Parathyroid adenoma (tissue), 2 donors: Measurements from ENCODE around the gene FCGBP.
"Not testable (repeated sequence)": the region's sequence is repeated elsewhere in the genome, so short reads cannot be mapped to it uniquely, and the experiment has no call there.

Experiments
- H2AFZ ChIP-seq: fragments of 300-600 bp; sonication (generic); one replicate; pipeline ENCODE4 v1.7.0; 2017; ENCODE audit warnings: antibody characterized with exemption, mild to moderate bottlenecking
- H3K27ac ChIP-seq: fragments of 300-600 bp; sonication (generic); one replicate; pipeline ENCODE4 v1.7.0; 2017
- H3K27me3 ChIP-seq: fragments of 300-600 bp; sonication (generic); one replicate; pipeline ENCODE4 v1.7.0; 2017; ENCODE audit warnings: low read length; ENCODE audit not compliant: control insufficient read depth, insufficient read depth
- H3K36me3 ChIP-seq: fragments of 300-600 bp; sonication (generic); one replicate; pipeline ENCODE4 v1.7.0; 2017; ENCODE audit warnings: low read length; ENCODE audit not compliant: control insufficient read depth, insufficient read depth
- H3K4me1 ChIP-seq: fragments of 300-600 bp; sonication (generic); one replicate; pipeline ENCODE4 v1.7.0; 2017; ENCODE audit warnings: control low read depth
- H3K4me2 ChIP-seq: fragments of 300-600 bp; sonication (generic); one replicate; pipeline ENCODE4 v1.7.0; 2017; ENCODE audit warnings: low read length
- H3K4me3 ChIP-seq: fragments of 300-600 bp; sonication (generic); one replicate; pipeline ENCODE4 v1.7.0; 2017; ENCODE audit warnings: low read depth, low read length
- H3K79me2 ChIP-seq: fragments of 300-600 bp; sonication (generic); one replicate; pipeline ENCODE4 v1.7.0; 2017; ENCODE audit warnings: control low read depth
- H3K9ac ChIP-seq: fragments of 300-600 bp; sonication (generic); one replicate; pipeline ENCODE4 v1.7.0; 2017; ENCODE audit warnings: mild to moderate bottlenecking
- H3K9me3 ChIP-seq: fragments of 300-600 bp; sonication (generic); one replicate; pipeline ENCODE4 v1.7.0; 2017; ENCODE audit warnings: low read length; ENCODE audit not compliant: control insufficient read depth
- TF ChIP-seq, protein P1 (sequence below): fragments of 300-600 bp; sonication (generic); IDR thresholded peaks from one replicate; pipeline ENCODE4 v1.7.0; 2017; ENCODE audit warnings: antibody characterized with exemption, mild to moderate bottlenecking
- donor health status: primary hyperparathyroidism.

Gene FCGBP

DNA sequence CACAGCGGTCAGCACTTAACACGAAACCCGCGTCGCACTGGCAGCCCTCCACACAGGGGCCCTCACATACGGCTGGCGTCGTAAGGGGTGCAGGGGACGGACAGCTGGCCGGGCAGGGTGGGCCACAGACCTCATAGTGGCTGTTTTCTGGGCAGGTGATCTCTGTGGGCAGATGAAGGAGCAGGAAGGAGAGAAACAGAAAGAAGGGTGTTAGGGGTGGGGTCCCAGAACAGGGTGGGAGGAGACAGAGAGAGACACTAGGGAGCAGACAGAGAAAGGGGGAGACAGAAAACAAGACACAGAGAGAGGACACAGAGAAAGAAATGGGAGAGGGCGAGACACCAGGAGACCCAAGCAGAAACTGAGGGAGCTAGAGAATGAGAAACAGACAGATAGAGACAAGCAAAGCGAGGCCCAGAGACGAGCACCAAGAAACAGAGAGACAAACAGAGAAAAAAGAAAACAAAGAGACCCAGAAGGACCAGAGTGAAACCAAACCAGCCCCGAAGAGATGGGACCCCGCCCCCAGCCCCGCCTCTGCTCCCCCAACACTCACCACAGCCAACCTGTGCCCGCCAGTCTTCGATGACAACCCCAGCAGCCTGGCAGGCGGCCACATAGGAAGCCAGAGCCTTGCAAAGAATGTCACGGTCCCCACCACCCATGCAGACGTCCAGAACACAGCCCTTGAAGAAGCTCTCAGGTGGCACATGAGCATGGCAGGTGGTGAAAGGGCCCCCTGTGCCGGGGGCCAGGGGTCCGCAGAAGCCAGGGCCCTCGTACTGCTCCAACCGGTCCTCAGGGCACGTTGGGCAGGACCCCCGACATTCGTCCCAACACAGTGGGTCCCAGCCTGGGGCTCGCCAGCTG, 40.8 kb downstream of the FCGBP start:
- not testable (repeated sequence) for H3K4me3 ChIP-seq, H3K4me1 ChIP-seq, H3K79me2 ChIP-seq, H3K36me3 ChIP-seq, H2AFZ ChIP-seq, H3K9ac ChIP-seq, H3K27ac ChIP-seq, H3K9me3 ChIP-seq, H3K27me3 ChIP-seq, H3K4me2 ChIP-seq

DNA sequence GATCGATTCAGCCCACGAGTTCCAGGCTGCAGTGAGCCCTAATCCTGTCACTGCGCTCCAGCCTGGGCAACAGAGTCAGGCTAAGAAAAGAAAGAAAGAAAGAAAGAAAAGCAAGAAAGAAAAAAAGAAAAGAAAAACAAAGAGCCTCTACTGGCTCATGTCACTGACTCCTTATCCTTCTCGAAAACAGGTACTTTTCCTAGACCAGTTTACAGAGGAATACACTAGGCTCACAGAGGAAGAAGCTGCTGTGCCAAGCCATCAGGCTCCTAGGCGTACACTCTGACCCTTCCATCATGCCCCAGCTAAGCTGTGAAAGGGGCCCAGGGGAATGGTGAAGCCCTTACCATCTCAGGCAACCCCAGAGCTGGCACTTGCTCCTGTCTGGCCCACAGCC, 41.9 kb downstream of the FCGBP start:
- not testable (repeated sequence) for H3K9me3 ChIP-seq, H3K27me3 ChIP-seq, H2AFZ ChIP-seq, H3K4me2 ChIP-seq, H3K4me3 ChIP-seq, H3K36me3 ChIP-seq, H3K27ac ChIP-seq, H3K79me2 ChIP-seq, H3K4me1 ChIP-seq, H3K9ac ChIP-seq

DNA sequence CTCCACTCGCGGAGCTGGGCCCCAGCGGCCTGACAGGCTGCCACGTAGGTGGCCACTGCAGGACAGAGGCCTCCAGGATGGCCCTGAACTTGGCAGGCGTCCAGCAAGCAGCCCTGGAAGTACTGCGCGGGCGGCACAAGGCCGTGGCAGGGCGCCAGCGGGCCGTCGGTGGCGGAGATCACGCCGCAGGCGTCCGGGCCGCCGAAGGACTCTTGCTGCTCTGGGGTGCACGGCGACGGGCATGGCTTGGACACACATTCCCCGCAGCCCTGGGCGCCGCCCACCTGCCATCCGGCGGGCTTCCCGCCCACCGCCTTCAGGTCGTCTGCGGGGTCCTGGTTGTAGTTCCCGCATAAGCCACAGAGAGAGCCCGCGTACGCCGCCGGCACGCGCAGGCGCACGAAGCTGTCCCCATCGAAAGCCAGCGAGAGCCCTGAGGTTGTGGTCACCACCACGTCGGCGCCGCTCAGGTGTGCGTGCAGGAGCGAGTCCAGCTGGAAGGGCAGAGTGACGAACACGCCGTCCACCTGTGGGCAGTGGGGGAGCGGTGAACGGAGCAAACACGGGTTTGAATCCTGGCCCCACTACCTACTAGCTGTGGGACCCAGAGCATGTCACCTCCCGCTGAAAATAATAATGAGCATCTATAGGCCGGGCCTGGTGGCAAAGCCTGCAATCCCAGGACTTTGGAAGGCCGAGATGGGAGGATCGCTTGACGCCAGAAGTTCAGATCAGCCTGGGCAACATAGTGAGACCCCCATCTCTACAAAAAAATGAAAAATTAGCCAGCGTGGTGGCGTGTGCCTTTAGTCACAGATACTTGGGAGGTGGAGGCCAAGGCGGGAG, 42.6 kb downstream of the FCGBP start:
- not testable (repeated sequence) for H3K36me3 ChIP-seq, H3K27me3 ChIP-seq, H3K9me3 ChIP-seq, H3K9ac ChIP-seq, H3K79me2 ChIP-seq, H3K4me1 ChIP-seq, H3K4me3 ChIP-seq, H3K27ac ChIP-seq
- peak overlapping the region; percentile 13 for H2AFZ ChIP-seq
- peak overlapping the region; percentile 16 for H3K4me2 ChIP-seq

DNA sequence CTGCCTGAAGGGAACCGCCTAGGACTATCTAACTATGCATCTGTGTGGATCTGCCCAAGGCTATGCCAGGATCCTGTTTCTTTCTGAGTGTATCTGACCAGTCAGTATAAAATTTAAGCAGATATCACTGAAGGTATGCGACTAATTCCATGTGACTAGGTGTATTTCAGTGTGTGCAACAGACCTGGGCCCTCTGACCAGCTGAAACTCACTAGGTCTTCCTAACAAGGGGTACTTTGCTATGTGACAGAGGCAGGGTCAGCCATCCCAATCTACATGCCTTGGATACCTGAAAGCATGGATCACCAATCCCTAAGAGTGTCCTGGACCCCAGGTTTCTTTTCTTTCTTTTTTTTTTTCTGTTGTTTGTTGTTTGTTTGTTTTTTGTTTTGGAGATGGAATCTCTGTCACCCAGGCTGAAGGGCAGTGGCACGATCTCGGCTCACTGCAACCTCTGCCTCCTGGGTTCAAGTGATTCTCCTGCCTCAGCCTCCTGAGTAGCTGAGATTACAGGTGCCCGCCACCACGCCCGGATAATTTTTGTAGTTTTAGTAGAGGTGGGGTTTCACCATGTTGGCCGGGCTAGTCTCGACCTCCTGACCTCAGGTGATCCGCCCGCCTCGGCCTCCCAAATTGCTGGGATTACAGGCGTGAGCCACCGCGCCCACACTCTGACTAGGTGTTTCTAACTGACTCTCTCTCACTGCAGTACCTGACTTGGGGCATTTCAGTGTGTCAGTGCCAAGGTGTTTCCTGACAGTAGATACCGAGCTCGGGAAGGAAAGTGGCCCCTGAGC, 43.5 kb downstream of the FCGBP start:
- Histone ChIP-seq H3K4me1 (no peaks in the 10 kb centered on the region), H3K9ac (no peak overlapping the region), H3K27me3 (no peaks in the 10 kb centered on the region), H2AFZ (no peak overlapping the region), H3K9me3 (no peaks in the 10 kb centered on the region), H3K79me2 (no peaks in the 10 kb centered on the region), H3K4me2 (no peak overlapping the region), H3K36me3 (no peaks in the 10 kb centered on the region), H3K4me3 (no peak overlapping the region), H3K27ac (no peak overlapping the region)
- TF ChIP-seq, protein P1, sequence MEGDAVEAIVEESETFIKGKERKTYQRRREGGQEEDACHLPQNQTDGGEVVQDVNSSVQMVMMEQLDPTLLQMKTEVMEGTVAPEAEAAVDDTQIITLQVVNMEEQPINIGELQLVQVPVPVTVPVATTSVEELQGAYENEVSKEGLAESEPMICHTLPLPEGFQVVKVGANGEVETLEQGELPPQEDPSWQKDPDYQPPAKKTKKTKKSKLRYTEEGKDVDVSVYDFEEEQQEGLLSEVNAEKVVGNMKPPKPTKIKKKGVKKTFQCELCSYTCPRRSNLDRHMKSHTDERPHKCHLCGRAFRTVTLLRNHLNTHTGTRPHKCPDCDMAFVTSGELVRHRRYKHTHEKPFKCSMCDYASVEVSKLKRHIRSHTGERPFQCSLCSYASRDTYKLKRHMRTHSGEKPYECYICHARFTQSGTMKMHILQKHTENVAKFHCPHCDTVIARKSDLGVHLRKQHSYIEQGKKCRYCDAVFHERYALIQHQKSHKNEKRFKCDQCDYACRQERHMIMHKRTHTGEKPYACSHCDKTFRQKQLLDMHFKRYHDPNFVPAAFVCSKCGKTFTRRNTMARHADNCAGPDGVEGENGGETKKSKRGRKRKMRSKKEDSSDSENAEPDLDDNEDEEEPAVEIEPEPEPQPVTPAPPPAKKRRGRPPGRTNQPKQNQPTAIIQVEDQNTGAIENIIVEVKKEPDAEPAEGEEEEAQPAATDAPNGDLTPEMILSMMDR: no peak

DNA sequence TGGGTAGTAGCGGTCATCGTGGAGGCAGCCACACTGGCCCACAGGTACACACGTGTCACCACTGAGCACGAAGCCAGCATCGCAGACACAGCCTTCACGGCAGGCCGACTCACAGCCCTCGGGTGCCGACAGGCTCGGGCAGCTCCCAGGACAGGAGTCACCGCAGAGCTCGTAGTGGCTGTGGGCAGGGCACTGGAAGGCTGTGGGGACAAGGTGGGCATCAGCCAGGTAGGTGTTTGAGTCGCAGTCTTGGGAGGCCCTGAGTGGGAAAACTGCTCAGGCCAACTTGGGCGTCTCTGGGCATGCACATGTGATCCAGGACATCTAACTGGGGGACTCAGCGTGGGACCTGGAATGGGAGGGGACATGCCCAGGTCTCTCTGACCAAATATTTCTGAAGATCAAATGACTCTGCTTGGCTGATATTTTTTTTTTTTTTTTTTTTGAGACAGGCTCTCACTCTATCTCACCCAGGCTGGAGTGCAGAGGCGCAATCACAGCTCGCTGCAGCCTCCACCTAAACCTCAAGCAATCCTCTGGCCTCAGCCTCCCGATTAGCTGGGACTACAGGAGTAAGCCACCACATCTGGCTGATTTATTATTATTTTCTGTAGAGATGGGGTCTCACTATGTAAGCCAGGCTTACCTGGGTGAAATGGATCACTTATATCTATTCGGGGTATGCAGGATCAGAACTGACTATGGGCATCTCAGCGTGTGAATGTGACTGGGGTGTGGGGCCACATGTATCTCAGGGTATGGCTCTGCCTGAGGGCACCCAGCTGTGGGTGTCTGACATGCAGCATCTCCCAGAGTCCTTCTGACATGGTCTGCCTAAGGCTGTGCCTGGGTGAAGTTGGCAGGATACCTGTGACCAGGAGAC, 44.3 kb downstream of the FCGBP start:
- not testable (repeated sequence) for H3K9ac ChIP-seq, H3K36me3 ChIP-seq, H3K79me2 ChIP-seq, H3K9me3 ChIP-seq, H3K4me1 ChIP-seq, H2AFZ ChIP-seq, H3K4me3 ChIP-seq, H3K27me3 ChIP-seq, H3K4me2 ChIP-seq, H3K27ac ChIP-seq

DNA sequence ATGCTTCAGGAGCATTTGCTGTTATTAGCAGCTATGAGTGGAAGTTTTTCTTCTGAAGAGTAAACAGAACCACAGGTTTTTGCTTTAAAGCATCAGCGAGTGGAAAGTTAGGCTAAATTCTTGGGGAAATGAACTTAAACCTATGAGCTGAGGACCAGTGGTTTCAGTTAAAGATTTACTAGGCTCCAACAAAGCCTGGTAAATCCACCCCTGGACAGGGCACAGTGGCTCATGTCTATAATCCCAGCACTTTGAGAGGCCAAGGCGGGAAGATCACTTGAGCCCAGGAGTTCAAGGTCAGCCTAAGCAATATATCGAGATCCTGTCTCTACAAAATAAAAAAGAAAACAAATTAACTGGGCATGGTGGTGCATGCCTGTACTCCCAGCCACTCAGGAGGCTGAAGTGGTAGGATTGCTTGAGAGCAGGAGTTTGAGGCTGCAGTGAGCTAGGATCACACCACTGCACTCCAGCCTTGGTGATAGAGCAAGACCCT, 46.9 kb downstream of the FCGBP start:
- H3K27ac ChIP-seq, H3K9me3 ChIP-seq, H3K4me3 ChIP-seq, H2AFZ ChIP-seq, H3K27me3 ChIP-seq, H3K9ac ChIP-seq, H3K4me2 ChIP-seq, H3K4me1 ChIP-seq, H3K79me2 ChIP-seq, H3K36me3 ChIP-seq: not testable (repeated sequence)

DNA sequence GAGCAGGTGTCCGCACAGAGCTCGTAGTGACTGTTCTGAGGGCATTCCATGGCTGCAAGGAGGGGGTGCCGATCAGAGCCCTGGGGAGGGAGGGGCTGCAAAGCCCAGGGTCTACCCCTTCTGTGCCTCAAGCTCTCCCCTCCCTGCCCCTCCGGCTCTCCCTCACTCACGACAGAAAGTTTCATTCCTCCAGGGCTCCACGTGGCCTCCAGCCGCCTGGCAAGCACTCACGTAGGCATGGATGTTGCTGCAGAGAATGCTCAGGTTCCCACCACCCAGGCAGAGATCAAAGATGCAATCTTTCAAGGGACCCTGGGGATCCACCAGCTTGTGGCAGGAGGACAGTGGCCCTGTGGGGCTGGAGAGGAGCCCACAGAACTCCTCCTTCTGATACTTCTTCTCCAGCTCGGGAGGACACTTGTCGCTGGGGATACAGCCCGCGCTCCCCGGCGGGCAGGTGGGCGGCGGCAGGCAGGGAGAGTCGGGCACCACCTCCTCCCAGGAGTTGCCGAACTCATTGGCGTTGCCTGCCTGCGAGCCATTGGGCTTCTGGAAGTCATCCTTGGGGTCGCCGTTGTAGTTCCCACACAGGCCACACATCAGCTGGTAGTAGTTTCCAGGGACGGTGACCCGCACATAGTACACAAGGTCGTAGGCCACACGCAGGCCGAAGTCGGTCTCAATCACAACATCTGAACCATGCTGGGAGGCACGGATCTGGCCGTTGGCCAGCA, 48.4 kb downstream of the FCGBP start:
- H3K4me2 ChIP-seq, H3K4me3 ChIP-seq, H3K9ac ChIP-seq, H3K36me3 ChIP-seq, H3K9me3 ChIP-seq, H2AFZ ChIP-seq, H3K27ac ChIP-seq, H3K79me2 ChIP-seq, H3K4me1 ChIP-seq, H3K27me3 ChIP-seq: not testable (repeated sequence)

DNA sequence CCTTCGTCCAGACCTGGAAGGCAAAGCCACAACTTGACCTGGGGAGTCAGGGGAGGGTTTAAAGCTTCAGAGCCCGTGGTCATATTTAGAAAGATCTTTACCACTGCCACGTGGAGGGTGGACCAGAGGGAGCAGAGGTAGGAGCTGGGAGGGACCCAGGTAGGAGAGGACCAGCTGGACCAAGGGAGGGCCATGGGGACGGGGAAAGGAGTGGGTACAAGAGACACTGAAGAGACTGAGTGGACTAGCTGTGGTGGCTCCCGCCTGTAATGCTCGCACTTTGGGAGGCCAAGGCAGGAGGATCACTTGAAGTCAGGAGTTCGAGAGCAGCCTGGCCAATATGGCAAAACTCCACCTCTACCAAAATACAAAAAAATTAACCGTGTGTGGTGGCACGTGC, 49.7 kb downstream of the FCGBP start:
- not testable (repeated sequence) for H2AFZ ChIP-seq, H3K36me3 ChIP-seq, H3K4me3 ChIP-seq, H3K9me3 ChIP-seq, H3K79me2 ChIP-seq, H3K4me1 ChIP-seq, H3K27me3 ChIP-seq, H3K9ac ChIP-seq, H3K4me2 ChIP-seq, H3K27ac ChIP-seq
